GM18526 (cell line): ENCODE data around the gene CFAP97D2.

Experiments used
- POLR2A ChIP-seq: IDR thresholded peaks from 3 replicates; pipeline ENCODE4 v1.6.1; 2011; ENCODE audit not compliant: insufficient read length; ENCODE audit errors: extremely low read depth

CFAP97D2 gene

DNA sequence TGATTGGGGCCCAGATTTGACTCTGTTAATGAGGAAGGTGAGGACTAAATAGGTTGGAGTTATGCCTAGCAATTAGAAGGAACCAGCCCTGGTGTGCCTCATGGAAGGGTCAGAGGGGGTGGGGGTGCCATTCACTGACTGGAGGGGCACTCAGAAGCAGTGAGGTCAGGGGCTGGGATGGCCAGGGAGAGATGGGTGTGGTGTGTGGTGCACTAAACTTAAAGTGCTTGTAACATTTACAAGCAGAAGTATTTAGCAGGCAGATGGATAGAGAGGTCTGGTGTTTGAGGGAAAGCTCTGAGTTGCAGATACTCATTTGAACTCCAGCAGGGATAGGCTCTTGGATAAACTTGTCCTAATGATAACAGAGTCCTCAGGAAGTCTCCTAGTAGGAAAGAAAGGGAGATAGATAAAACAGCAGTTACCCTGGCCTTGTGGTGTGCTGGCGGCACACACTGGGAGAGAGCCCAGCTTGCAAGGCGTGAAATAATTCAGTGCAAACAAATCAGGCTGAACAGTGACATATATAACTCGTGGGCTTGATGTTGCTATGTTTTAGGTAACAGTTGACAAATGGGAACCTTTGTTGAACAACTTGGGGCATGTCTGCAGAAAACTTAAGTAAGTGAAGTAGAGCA lies 82.4 kb downstream of the CFAP97D2 start:
- TF ChIP-seq POLR2A: no peak

DNA sequence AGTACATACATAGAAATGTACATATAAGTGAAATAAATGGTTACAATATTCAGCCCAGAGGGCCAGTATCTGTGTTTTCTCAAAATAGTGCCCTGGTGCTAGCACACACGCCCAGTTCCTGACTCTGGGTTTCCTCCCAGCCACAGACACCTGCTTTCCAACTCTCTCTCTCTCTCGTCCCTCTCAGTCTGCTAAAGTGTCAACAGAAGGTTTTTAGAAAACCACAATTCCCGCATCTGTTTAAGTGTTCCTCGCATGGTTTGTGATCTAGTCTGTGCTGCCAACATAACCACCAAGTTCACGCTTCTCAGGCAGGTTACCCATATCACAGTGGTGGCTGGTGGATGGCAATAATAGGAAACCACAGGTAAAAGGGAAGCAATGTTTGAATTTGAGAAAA lies 84.5 kb downstream of the CFAP97D2 start:
- no peak for TF ChIP-seq POLR2A

DNA sequence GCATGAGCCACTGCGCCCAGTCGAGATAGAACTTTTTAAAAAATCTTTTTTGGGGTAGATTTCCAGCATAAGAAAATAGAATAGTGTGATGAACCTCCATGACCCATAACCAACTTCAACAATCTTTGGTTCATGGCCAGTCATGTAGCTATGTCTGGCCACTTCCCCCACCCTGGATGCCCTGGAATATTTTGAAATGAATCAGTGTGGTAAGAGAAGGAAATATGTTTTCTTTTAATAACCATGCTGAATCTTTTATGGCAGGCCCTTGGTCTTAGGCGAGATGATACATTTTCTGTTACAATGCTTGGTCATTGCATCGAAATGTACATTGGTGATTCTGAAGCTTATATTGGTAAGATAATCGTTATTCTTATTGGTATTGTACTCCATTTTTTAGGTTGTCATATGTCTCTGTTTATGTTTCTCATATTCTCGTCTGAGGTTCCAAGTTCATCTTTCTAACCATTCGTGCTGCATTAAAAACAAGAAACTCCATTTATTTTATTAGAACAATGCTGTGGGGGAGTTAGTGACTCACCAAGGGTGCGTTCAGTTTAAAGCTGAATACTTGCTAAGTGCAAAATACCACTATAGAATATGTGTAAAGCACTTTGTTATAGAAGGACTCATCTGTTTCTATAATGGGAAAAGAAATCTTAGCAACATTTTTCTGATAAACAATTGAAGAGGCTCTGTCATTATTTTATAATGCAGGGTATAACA lies 86.0 kb downstream of the CFAP97D2 start:
- TF ChIP-seq POLR2A: no peak

DNA sequence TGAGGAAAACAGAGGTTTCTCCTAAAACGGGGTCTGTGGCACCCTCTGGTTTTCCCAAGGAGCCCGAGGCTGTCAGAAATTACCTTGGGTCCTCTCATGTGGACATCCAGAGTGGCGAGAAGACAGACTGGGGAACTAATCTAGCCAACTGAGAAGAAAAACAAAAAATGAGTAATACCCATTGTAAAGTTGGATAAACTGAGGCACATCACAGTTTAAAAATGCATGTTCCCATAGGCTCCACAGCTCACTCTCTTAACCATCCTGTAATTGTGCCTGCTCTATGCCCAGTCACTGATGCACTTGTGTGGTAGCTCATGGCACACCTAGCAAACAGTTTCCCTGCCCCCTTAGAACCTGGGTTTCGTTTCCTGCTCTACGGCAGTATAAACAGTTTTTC lies 87.2 kb downstream of the CFAP97D2 start:
- no peak for TF ChIP-seq POLR2A

DNA sequence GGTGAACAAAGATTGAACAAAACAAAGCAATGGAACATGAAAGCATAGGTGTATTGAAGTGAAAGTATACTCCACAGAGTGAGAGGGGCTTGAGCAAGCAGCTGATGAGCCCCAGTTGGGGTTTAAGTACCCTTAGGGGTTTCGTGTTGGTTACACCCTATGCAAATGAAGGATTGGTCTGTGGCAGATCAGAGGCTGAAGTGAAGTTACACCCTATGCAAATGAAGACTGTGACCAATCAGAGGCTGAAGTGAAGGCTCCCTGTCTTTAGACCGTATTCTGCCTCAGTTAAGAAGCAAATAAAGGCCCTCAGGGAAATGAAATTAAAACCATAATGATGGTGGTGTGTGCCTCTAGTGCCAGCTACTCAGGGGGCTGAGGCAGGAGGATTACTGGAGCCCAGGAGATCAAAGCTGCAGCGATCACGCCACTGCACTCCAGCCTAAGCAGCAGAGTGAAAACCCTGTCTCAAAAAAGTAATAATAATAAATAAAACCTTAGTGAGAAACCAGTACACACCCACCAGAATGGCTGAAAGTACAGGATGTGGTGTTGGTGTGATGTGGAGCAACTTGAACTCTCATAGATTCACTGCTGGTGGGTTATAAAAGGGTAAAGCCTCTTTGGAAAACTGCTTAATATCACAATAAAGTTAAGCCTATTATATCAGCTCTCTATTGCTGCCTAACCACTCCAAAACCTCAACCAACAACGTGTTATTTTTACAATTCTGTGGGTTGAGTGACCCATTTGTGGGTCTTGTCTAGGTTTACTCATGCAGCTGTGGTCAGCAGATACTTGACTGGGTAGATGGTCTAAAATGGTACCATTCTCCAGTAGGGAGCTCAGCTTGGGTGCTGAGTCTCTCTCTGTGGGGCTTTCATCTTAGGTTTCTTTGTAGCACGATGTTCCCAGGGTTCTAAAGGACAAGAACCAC lies 89.6 kb downstream of the CFAP97D2 start:
- no peak for TF ChIP-seq POLR2A

DNA sequence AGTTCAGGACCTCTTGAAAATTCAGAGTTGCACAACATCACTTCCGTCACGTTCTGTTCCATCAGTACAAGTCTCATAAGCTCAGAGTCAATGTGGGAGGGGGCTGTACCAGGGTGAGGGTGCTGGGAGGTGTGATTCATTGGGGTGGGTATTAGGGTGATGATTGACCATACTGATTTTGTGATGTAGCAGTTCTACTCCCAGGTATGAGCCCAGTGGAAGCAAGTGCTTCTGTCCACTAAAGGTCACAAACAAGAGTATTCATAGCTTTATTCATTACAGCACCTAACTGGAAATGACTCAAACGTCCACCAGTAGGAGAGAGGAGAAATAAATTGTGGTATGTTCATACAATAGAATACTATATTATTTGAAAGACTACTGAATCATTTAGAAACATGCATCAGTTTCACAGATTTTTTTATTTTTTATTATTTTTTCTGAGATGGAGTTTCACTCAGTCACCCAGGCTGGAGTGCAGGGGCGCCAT lies 90.3 kb downstream of the CFAP97D2 start:
- no peak for TF ChIP-seq POLR2A
